ENCODE data around the gene TRIM44. TPM values are rescaled to one million over a fixed set of nuclear protein-coding genes. Genes with fewer than 3 reads are reported as not detected.

TRIM44 gene
- total RNA-seq, 1 experiment from 2014 or later, result 16.9 TPM

- no peaks in the 10 kb centered on the region for H3K36me3 ChIP-seq (replicated peaks; ENCODE audit: control insufficient read depth, insufficient read depth, low read length)
- H3K27me3 ChIP-seq (ENCODE audit: control insufficient read depth, insufficient read depth, low read length), result no peaks in the 10 kb centered on the region
- no peak overlapping the region for H3K4me3 ChIP-seq (ENCODE audit: insufficient read depth, low read depth, low read length)
- no peak for DNase-seq
Measured at GRCh38 chr11:35675901-35676610, 13.5 kb downstream of the TRIM44 start.

GRCh38 chr11:35676611-35676965, 14.0 kb downstream of the TRIM44 start:
- H3K4me3 ChIP-seq (ENCODE audit: insufficient read depth, low read depth, low read length), result no peak overlapping the region
- no peaks in the 10 kb centered on the region for H3K27me3 ChIP-seq (ENCODE audit: control insufficient read depth, insufficient read depth, low read length)
- no peak for DNase-seq
- no peaks in the 10 kb centered on the region for H3K36me3 ChIP-seq (replicated peaks; ENCODE audit: control insufficient read depth, insufficient read depth, low read length)

- Histone ChIP-seq H3K4me3 (ENCODE audit: insufficient read depth, low read depth, low read length) (no peak overlapping the region), H3K27me3 (ENCODE audit: control insufficient read depth, insufficient read depth, low read length) (no peaks in the 10 kb centered on the region), H3K36me3 (replicated peaks; ENCODE audit: control insufficient read depth, insufficient read depth, low read length) (no peaks in the 10 kb centered on the region)
- no peak for DNase-seq
Measured at GRCh38 chr11:35677904-35678303, 15.3 kb downstream of the TRIM44 start.

- Histone ChIP-seq H3K4me3 (ENCODE audit: insufficient read depth, low read depth, low read length) (no peak overlapping the region), H3K36me3 (replicated peaks; ENCODE audit: control insufficient read depth, insufficient read depth, low read length) (no peaks in the 10 kb centered on the region), H3K27me3 (ENCODE audit: control insufficient read depth, insufficient read depth, low read length) (no peaks in the 10 kb centered on the region)
- DNase-seq, result no peak
Measured at GRCh38 chr11:35678471-35678870, 15.9 kb downstream of the TRIM44 start.

GRCh38 chr11:35678975-35679374, 16.4 kb downstream of the TRIM44 start:
- Histone ChIP-seq H3K4me3 (ENCODE audit: insufficient read depth, low read depth, low read length) (no peak overlapping the region), H3K27me3 (ENCODE audit: control insufficient read depth, insufficient read depth, low read length) (no peaks in the 10 kb centered on the region), H3K36me3 (replicated peaks; ENCODE audit: control insufficient read depth, insufficient read depth, low read length) (no peaks in the 10 kb centered on the region)
- DNase-seq, result no peak

- H3K4me3 ChIP-seq (ENCODE audit: insufficient read depth, low read depth, low read length), result no peak overlapping the region
- no peak for DNase-seq
Measured at GRCh38 chr11:35680506-35680905, 17.9 kb downstream of the TRIM44 start.

GRCh38 chr11:35681163-35681767, 18.7 kb downstream of the TRIM44 start:
- H3K36me3 ChIP-seq (replicated peaks; ENCODE audit: control insufficient read depth, insufficient read depth, low read length), result no peaks in the 10 kb centered on the region
- no peaks in the 10 kb centered on the region for H3K27me3 ChIP-seq (ENCODE audit: control insufficient read depth, insufficient read depth, low read length)
- DNase-seq, result no peak
- H3K4me3 ChIP-seq (ENCODE audit: insufficient read depth, low read depth, low read length), result no peak overlapping the region

More at GRCh38 chr11:35680506-35680905, 17.9 kb downstream of the TRIM44 start:
- Histone ChIP-seq H3K36me3 (replicated peaks; ENCODE audit: control insufficient read depth, insufficient read depth, low read length) (no peaks in the 10 kb centered on the region), H3K27me3 (ENCODE audit: control insufficient read depth, insufficient read depth, low read length) (no peaks in the 10 kb centered on the region)

- H3K36me3 ChIP-seq (replicated peaks; ENCODE audit: control insufficient read depth, insufficient read depth, low read length), result no peaks in the 10 kb centered on the region
- no peaks in the 10 kb centered on the region for H3K27me3 ChIP-seq (ENCODE audit: control insufficient read depth, insufficient read depth, low read length)
- H3K4me3 ChIP-seq (ENCODE audit: insufficient read depth, low read depth, low read length), result no peak overlapping the region
- DNase-seq, result no peak
Measured at GRCh38 chr11:35682230-35683173, 19.9 kb downstream of the TRIM44 start.

GRCh38 chr11:35683728-35684339, 21.3 kb downstream of the TRIM44 start:
- DNase-seq, result no peak
- H3K27me3 ChIP-seq (ENCODE audit: control insufficient read depth, insufficient read depth, low read length), result no peaks in the 10 kb centered on the region
- H3K4me3 ChIP-seq (ENCODE audit: insufficient read depth, low read depth, low read length), result no peak overlapping the region
- no peaks in the 10 kb centered on the region for H3K36me3 ChIP-seq (replicated peaks; ENCODE audit: control insufficient read depth, insufficient read depth, low read length)

GRCh38 chr11:35688023-35688422, 25.4 kb downstream of the TRIM44 start:
- Histone ChIP-seq H3K36me3 (replicated peaks; ENCODE audit: control insufficient read depth, insufficient read depth, low read length) (no peaks in the 10 kb centered on the region; the same call in 1 of the 2 replicates), H3K27me3 (ENCODE audit: control insufficient read depth, insufficient read depth, low read length) (no peaks in the 10 kb centered on the region), H3K4me3 (ENCODE audit: insufficient read depth, low read depth, low read length) (no peak overlapping the region)
- no peak for DNase-seq

- no peak for DNase-seq
- H3K4me3 ChIP-seq (ENCODE audit: insufficient read depth, low read depth, low read length), result no peak overlapping the region
- no peaks in the 10 kb centered on the region for H3K27me3 ChIP-seq (ENCODE audit: control insufficient read depth, insufficient read depth, low read length)
- no peaks in the 10 kb centered on the region; the same call in 1 of the 2 replicates for H3K36me3 ChIP-seq (replicated peaks; ENCODE audit: control insufficient read depth, insufficient read depth, low read length)
Measured at GRCh38 chr11:35689081-35689996, 26.8 kb downstream of the TRIM44 start.

GRCh38 chr11:35702126-35702525, 39.6 kb downstream of the TRIM44 start:
- Histone ChIP-seq H3K27me3 (ENCODE audit: control insufficient read depth, insufficient read depth, low read length) (no peaks in the 10 kb centered on the region), H3K4me3 (ENCODE audit: insufficient read depth, low read depth, low read length) (no peak overlapping the region), H3K36me3 (replicated peaks; ENCODE audit: control insufficient read depth, insufficient read depth, low read length) (no peaks in the 10 kb centered on the region)
- DNase-seq, result no peak

- H3K36me3 ChIP-seq (replicated peaks; ENCODE audit: control insufficient read depth, insufficient read depth, low read length), result no peaks in the 10 kb centered on the region
- H3K4me3 ChIP-seq (ENCODE audit: insufficient read depth, low read depth, low read length), result no peak overlapping the region
- no peak for DNase-seq
Measured at GRCh38 chr11:35709376-35709775, 46.8 kb downstream of the TRIM44 start.

More at GRCh38 chr11:35709376-35709775, 46.8 kb downstream of the TRIM44 start:
- H3K27me3 ChIP-seq (ENCODE audit: control insufficient read depth, insufficient read depth, low read length), result no peaks in the 10 kb centered on the region
